DOHH2 (cell line): Measurements from ENCODE around the gene SHROOM3.

Experiments
- H3F3A ChIP-seq: fragments of 200-600 bp; sonication (generic), shearing (Covaris generic); 2 replicates; pipeline ENCODE4 v1.6.0; 2016; ENCODE audit warnings: antibody characterized with exemption, mild to moderate bottlenecking; ENCODE audit not compliant: control insufficient read depth, insufficient read depth
- H3K27ac ChIP-seq: fragments of 200-600 bp; sonication (generic); 2 replicates; pipeline ENCODE4 v1.5.1; 2014; ENCODE audit warnings: low read depth, mild to moderate bottlenecking, low read length, moderate library complexity
- H3K27me3 ChIP-seq: fragments of 200-600 bp; sonication (generic); 2 replicates; pipeline ENCODE4 v1.6.1; 2014; ENCODE audit warnings: mild to moderate bottlenecking, low read length, mixed read lengths; ENCODE audit not compliant: control insufficient read depth
- H3K36me3 ChIP-seq: fragments of 200-600 bp; sonication (generic); 2 replicates; pipeline ENCODE4 v1.6.1; 2014; ENCODE audit warnings: mild to moderate bottlenecking, low read length, moderate library complexity, mixed read lengths; ENCODE audit not compliant: control insufficient read depth
- H3K4me1 ChIP-seq: fragments of 200-600 bp; sonication (generic); 2 replicates; pipeline ENCODE4 v1.6.1; 2014; ENCODE audit warnings: mild to moderate bottlenecking, low read length, mixed read lengths; ENCODE audit not compliant: control insufficient read depth
- H3K4me2 ChIP-seq: fragments of 200-600 bp; sonication (generic); 2 replicates; pipeline ENCODE4 v1.6.0; 2014; ENCODE audit warnings: mild to moderate bottlenecking, low read length, moderate library complexity
- H3K4me3 ChIP-seq: fragments of 200-600 bp; sonication (generic); 2 replicates; pipeline ENCODE4 v1.5.1; 2014; ENCODE audit warnings: mild to moderate bottlenecking, low read length, mixed read lengths
- H3K79me2 ChIP-seq: fragments of 200-600 bp; sonication (generic); 2 replicates; pipeline ENCODE4 v1.6.1; 2014; ENCODE audit warnings: mild to moderate bottlenecking, low read length, mixed read lengths; ENCODE audit not compliant: control insufficient read depth
- H3K9me2 ChIP-seq: fragments of 200-600 bp; sonication (generic); replicated peaks from 2 replicates; pipeline ENCODE4 v1.6.1; 2014; ENCODE audit warnings: mild to moderate bottlenecking, low read length, mixed read lengths; ENCODE audit not compliant: control insufficient read depth
- H3K9me3 ChIP-seq: fragments of 200-600 bp; sonication (generic); 2 replicates; pipeline ENCODE4 v1.6.1; 2014; ENCODE audit warnings: antibody characterized with exemption, low read length, mixed read lengths; ENCODE audit not compliant: control insufficient read depth, insufficient read depth
- H4K20me1 ChIP-seq: fragments of 200-600 bp; sonication (generic); 2 replicates; pipeline ENCODE4 v1.6.0; 2014; ENCODE audit warnings: low read depth, mild to moderate bottlenecking, antibody characterized with exemption, low read length, moderate library complexity; ENCODE audit not compliant: control insufficient read depth, insufficient read depth
- EZH2phosphoT487 ChIP-seq: fragments of 200-600 bp; sonication (generic); IDR thresholded peaks from 2 replicates; pipeline ENCODE4 v1.6.1; 2017; ENCODE audit warnings: borderline replicate concordance, mild to moderate bottlenecking, antibody characterized with exemption, low read length, moderate library complexity, mixed read lengths
- TF ChIP-seq, protein P1 (sequence below): fragments of 200-600 bp; sonication (generic); IDR thresholded peaks from one replicate; pipeline ENCODE4 v1.5.1; 2014; ENCODE audit warnings: antibody characterized with exemption, mild to moderate bottlenecking, low read depth, low read length; ENCODE audit not compliant: poor library complexity, severe bottlenecking

The SHROOM3 gene

DNA sequence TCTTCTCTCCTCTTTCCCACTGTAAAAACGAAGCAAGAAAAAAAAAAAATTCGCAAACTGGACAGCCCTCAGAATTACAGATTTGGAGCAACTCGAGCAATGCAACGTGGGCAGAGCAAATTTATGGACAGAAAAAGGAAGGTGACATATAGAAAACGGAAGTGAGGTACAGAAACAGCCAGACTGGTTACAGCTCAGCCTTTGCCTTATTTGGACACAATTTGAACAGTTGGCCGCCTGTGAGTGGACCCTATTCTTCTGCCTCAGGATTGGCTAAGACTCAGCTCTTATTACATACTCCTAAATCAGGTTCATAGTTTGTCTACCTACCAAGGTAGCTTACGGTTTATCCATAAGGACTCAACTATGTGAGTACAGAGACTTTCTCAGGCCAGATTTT is 364.1 kb downstream of the SHROOM3 start:
- no peaks in the 10 kb centered on the region for H3K4me1 ChIP-seq
- H3K27me3 ChIP-seq, result no peaks in the 10 kb centered on the region
- no peaks in the 10 kb centered on the region for H3F3A ChIP-seq
- H3K36me3 ChIP-seq, result no peaks in the 10 kb centered on the region
- H3K79me2 ChIP-seq, result no peaks in the 10 kb centered on the region
- TF ChIP-seq EZH2phosphoT487, result no peak
- TF ChIP-seq, protein P1, sequence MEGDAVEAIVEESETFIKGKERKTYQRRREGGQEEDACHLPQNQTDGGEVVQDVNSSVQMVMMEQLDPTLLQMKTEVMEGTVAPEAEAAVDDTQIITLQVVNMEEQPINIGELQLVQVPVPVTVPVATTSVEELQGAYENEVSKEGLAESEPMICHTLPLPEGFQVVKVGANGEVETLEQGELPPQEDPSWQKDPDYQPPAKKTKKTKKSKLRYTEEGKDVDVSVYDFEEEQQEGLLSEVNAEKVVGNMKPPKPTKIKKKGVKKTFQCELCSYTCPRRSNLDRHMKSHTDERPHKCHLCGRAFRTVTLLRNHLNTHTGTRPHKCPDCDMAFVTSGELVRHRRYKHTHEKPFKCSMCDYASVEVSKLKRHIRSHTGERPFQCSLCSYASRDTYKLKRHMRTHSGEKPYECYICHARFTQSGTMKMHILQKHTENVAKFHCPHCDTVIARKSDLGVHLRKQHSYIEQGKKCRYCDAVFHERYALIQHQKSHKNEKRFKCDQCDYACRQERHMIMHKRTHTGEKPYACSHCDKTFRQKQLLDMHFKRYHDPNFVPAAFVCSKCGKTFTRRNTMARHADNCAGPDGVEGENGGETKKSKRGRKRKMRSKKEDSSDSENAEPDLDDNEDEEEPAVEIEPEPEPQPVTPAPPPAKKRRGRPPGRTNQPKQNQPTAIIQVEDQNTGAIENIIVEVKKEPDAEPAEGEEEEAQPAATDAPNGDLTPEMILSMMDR, result no peak
- H3K9me3 ChIP-seq, result no peaks in the 10 kb centered on the region
- no peaks in the 10 kb centered on the region for H4K20me1 ChIP-seq
- no peak overlapping the region for H3K4me3 ChIP-seq
- no peaks in the 10 kb centered on the region for H3K9me2 ChIP-seq
- H3K27ac ChIP-seq, result no peak overlapping the region
- no peak overlapping the region for H3K4me2 ChIP-seq

DNA sequence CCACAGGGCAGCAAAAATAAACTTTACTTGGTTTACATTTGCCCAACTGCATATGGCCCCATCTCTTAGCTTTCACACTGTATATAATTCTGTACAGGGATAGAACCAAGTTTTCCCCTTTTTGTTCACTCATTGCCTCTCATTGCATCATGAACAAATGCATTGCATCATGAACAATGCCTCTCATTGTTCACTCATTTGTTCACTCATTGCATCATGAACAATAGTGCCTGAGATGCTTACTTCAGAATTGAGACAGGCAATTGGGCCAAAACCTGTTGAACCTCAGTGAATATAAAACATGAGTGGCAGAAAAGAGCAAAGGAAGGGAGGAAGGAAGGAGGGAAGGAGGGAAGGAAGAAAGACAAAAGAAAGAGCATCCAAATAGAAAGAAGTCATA is 364.7 kb downstream of the SHROOM3 start:
- Histone ChIP-seq H3K27ac (no peak overlapping the region), H3K4me2 (no peak overlapping the region), H3K9me3 (no peaks in the 10 kb centered on the region), H3K36me3 (no peaks in the 10 kb centered on the region), H3K27me3 (no peaks in the 10 kb centered on the region), H3K4me1 (no peaks in the 10 kb centered on the region), H4K20me1 (no peaks in the 10 kb centered on the region), H3F3A (no peaks in the 10 kb centered on the region), H3K79me2 (no peaks in the 10 kb centered on the region), H3K9me2 (no peaks in the 10 kb centered on the region), H3K4me3 (no peak overlapping the region)
- TF ChIP-seq, protein P1, result no peak
- TF ChIP-seq EZH2phosphoT487, result no peak

DNA sequence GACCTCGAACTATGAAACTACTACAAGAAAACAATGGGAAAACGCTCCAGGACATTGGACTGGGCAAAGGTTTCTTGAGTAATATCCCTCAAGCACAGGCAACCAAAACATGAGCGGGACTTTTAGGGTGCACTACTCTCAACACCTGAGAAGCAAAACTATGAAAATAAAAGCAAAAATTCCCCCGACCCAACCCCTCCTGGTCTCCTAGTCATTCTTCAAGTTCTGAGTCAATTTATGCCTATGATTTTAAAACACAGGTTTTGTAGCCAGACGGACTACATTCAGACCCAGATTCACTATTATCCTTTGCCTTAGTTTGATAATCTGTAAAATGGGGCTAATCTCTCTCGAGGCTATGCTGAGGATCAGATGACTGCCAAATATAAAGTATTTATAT is 365.9 kb downstream of the SHROOM3 start:
- no peak overlapping the region for H3K4me3 ChIP-seq
- H3F3A ChIP-seq, result no peaks in the 10 kb centered on the region
- no peak overlapping the region for H3K4me2 ChIP-seq
- TF ChIP-seq, protein P1, result no peak
- no peak for TF ChIP-seq EZH2phosphoT487
- H4K20me1 ChIP-seq, result no peaks in the 10 kb centered on the region
- H3K9me2 ChIP-seq, result no peaks in the 10 kb centered on the region
- H3K4me1 ChIP-seq, result no peaks in the 10 kb centered on the region
- no peaks in the 10 kb centered on the region for H3K79me2 ChIP-seq
- H3K9me3 ChIP-seq, result no peaks in the 10 kb centered on the region
- no peaks in the 10 kb centered on the region for H3K36me3 ChIP-seq
- no peaks in the 10 kb centered on the region for H3K27me3 ChIP-seq
- H3K27ac ChIP-seq, result no peak overlapping the region
